H1 (cell line): ENCODE measurements around the gene DAB2IP. TPM values are rescaled to one million over a fixed set of nuclear protein-coding genes. Genes with fewer than 3 reads are reported as not detected.

Experiments
- CTCF ChIA-PET: fragments of 300-600 bp; sonication (Branson Sonifier 250); formaldehyde crosslinking; loops from one replicate; lab custom pipeline; 2021; ENCODE audit not compliant: partially characterized antibody; lab: Charles Lee
- POLR2A ChIA-PET: fragments of 300-600 bp; sonication (Branson Sonifier 250); formaldehyde crosslinking; loops from one replicate; lab custom pipeline; 2021; ENCODE audit warnings: inconsistent platforms; ENCODE audit not compliant: partially characterized antibody; lab: Charles Lee
- DNase-seq, 2 experiments: peaks; one replicate each; pipeline versions ENCODE4 v3.0.0 to v3.0.0-alpha.2; 2010 to 2022; ENCODE audit warnings: low spot score in 2 of 2, low read depth in 1 of 2, mixed read lengths in 1 of 2
- FAIRE-seq: peaks from 2 replicates; lab custom pipeline; 2011; peaks lifted over from hg19 to GRCh38; lab: Jason Lieb, UNC
- H2AFZ ChIP-seq: 2 replicates; pipeline ENCODE4 v1.8.1; 2012; ENCODE audit warnings: low read length, inconsistent platforms
- H2AK5ac ChIP-seq: 2 replicates; pipeline ENCODE4 v1.6.1; 2013; ENCODE audit warnings: low read depth, low read length
- H2BK120ac ChIP-seq: replicated peaks from 2 replicates; pipeline ENCODE3; 2013; ENCODE audit warnings: low read depth, low read length, inconsistent platforms
- H2BK12ac ChIP-seq: 2 replicates; pipeline ENCODE4 v1.6.1; 2013; ENCODE audit warnings: low read depth, low read length
- H2BK15ac ChIP-seq: 2 replicates; pipeline ENCODE4 v1.6.1; 2013; ENCODE audit warnings: low read length
- H2BK20ac ChIP-seq: 2 replicates; pipeline ENCODE4 v1.6.1; 2013; ENCODE audit warnings: low read length
- H2BK5ac ChIP-seq: 2 replicates; pipeline ENCODE4 v1.6.1; 2013; ENCODE audit warnings: low read depth, low read length
- H3K14ac ChIP-seq: 2 replicates; pipeline ENCODE4 v1.6.1; 2013; ENCODE audit warnings: inconsistent platforms; ENCODE audit not compliant: insufficient read length
- H3K18ac ChIP-seq: 2 replicates; pipeline ENCODE4 v1.6.1; 2013; ENCODE audit warnings: low read length; ENCODE audit errors: extremely low read depth
- H3K23ac ChIP-seq: 2 replicates; pipeline ENCODE4 v1.6.1; 2013; ENCODE audit warnings: inconsistent platforms; ENCODE audit not compliant: insufficient read length
- H3K23me2 ChIP-seq: 2 replicates; pipeline ENCODE4 v1.6.1; 2013; ENCODE audit warnings: low read depth, low read length
- H3K27ac ChIP-seq: 2 replicates; pipeline ENCODE4 v1.6.1; 2011; ENCODE audit warnings: low read depth, low read length, inconsistent platforms
- H3K27me3 ChIP-seq, 4 experiments: replicated peaks in 1 of 4; 1 replicate in 1 of 4; 2 replicates in 3 of 4; pipeline versions ENCODE4 v1.6.1 to v1.8.1; 2011 to 2013; ENCODE audit warnings: low read length in 3 of 4, mild to moderate bottlenecking in 3 of 4, inconsistent platforms in 2 of 4, mixed read lengths in 2 of 4, moderate library complexity in 1 of 4; ENCODE audit not compliant: control insufficient read depth in 3 of 4, insufficient read depth in 3 of 4; ENCODE audit errors: extremely low read depth in 1 of 4
- H3K36me3 ChIP-seq, 4 experiments: 2 replicates each; pipeline versions ENCODE4 v1.6.1 to v1.8.1; 2011 to 2013; ENCODE audit warnings: mild to moderate bottlenecking in 4 of 4, low read length in 3 of 4, moderate library complexity in 2 of 4, control low read depth in 1 of 4, inconsistent platforms in 1 of 4; ENCODE audit not compliant: insufficient read depth in 4 of 4, control insufficient read depth in 2 of 4
- H3K4ac ChIP-seq: replicated peaks from 2 replicates; pipeline ENCODE3; 2013; ENCODE audit warnings: low read length, low read depth, mixed read lengths, inconsistent platforms; ENCODE audit not compliant: insufficient read length
- H3K4me1 ChIP-seq, 4 experiments: replicated peaks in 1 of 4; 1 replicate in 1 of 4; 2 replicates in 3 of 4; pipeline versions ENCODE4 v1.6.1 to v1.8.1; 2011 to 2013; ENCODE audit warnings: low read length in 3 of 4, inconsistent platforms in 2 of 4, mixed read lengths in 1 of 4; ENCODE audit not compliant: insufficient read depth in 4 of 4, control insufficient read depth in 3 of 4
- H3K4me2 ChIP-seq, 2 experiments: 2 replicates each; pipeline versions ENCODE4 v1.6.1 to v1.8.1; 2011 to 2013; ENCODE audit warnings: low read depth in 2 of 2, low read length in 2 of 2, control low read depth in 1 of 2, inconsistent platforms in 1 of 2, mild to moderate bottlenecking in 1 of 2; ENCODE audit not compliant: insufficient read depth in 1 of 2
- H3K4me3 ChIP-seq, 4 experiments: fragments of 200-600, 300-600 bp in 1 of 4; sonication (generic), shearing (Covaris generic), sonication (Bioruptor Twin) in 1 of 4; 2 replicates each; pipeline versions ENCODE4 v1.5.1 to v1.8.1; 2011 to 2016; ENCODE audit warnings: low read length in 4 of 4, low read depth in 3 of 4, control low read depth in 2 of 4, inconsistent platforms in 2 of 4, mild to moderate bottlenecking in 2 of 4, mixed read lengths in 1 of 4, moderate library complexity in 1 of 4; ENCODE audit not compliant: insufficient read depth in 2 of 4; ENCODE audit errors: extremely low read depth in 1 of 4
- H3K56ac ChIP-seq: replicated peaks from 2 replicates; pipeline ENCODE3; 2013; ENCODE audit warnings: low read depth, mild to moderate bottlenecking, mixed read lengths, low read length, inconsistent platforms; ENCODE audit not compliant: insufficient read length
- H3K79me1 ChIP-seq: 2 replicates; pipeline ENCODE4 v1.6.1; 2013; ENCODE audit warnings: low read depth, low read length, control low read depth
- H3K79me2 ChIP-seq, 2 experiments: 2 replicates each; pipeline versions ENCODE4 v1.6.1 to v1.8.1; 2012 to 2013; ENCODE audit warnings: low read length in 2 of 2, mild to moderate bottlenecking in 2 of 2, inconsistent platforms in 1 of 2; ENCODE audit not compliant: insufficient read depth in 2 of 2, control insufficient read depth in 1 of 2
- H3K9ac ChIP-seq, 4 experiments: replicated peaks in 1 of 4; 1 replicate in 1 of 4; 2 replicates in 3 of 4; pipeline versions ENCODE4 v1.6.1 to v1.8.1; 2011 to 2013; ENCODE audit warnings: low read depth in 3 of 4, low read length in 3 of 4, control low read depth in 2 of 4, mild to moderate bottlenecking in 2 of 4, moderate library complexity in 2 of 4, inconsistent platforms in 1 of 4; ENCODE audit errors: extremely low read depth in 1 of 4
- H3K9me3 ChIP-seq, 2 experiments: 2 replicates each; pipeline versions ENCODE4 v1.6.1 to v1.8.1; 2012 to 2013; ENCODE audit warnings: mild to moderate bottlenecking in 2 of 2, moderate library complexity in 2 of 2, control low read depth in 1 of 2, inconsistent platforms in 1 of 2, low read depth in 1 of 2, low read length in 1 of 2, mixed read lengths in 1 of 2; ENCODE audit not compliant: insufficient read depth in 2 of 2
- H4K20me1 ChIP-seq, 2 experiments: replicated peaks in 1 of 2; 2 replicates each; pipeline versions ENCODE3 to v1.8.1; 2011 to 2013; ENCODE audit warnings: inconsistent platforms in 2 of 2, low read length in 2 of 2, mild to moderate bottlenecking in 1 of 2; ENCODE audit not compliant: insufficient read depth in 2 of 2, control insufficient read depth in 1 of 2
- H4K5ac ChIP-seq: 2 replicates; pipeline ENCODE4 v1.6.1; 2013; ENCODE audit warnings: low read length, low read depth, mixed read lengths, inconsistent platforms; ENCODE audit not compliant: insufficient read length
- H4K8ac ChIP-seq: 2 replicates; pipeline ENCODE4 v1.8.0; 2013; ENCODE audit warnings: mild to moderate bottlenecking, moderate library complexity, low read length, inconsistent platforms; ENCODE audit not compliant: insufficient read depth; ENCODE audit errors: extremely low read depth
- H4K91ac ChIP-seq: replicated peaks from 2 replicates; pipeline ENCODE3; 2013; ENCODE audit warnings: low read length, mixed read lengths, inconsistent platforms; ENCODE audit not compliant: insufficient read length
- BCL11A ChIP-seq, 2 experiments: IDR thresholded peaks; one replicate each; pipeline ENCODE4 v1.6.1; 2011; ENCODE audit warnings: low read depth in 2 of 2, low read length in 2 of 2, mild to moderate bottlenecking in 2 of 2
- JUND ChIP-seq: IDR thresholded peaks from 2 replicates; pipeline ENCODE4 v1.6.1; 2011; ENCODE audit warnings: mild to moderate bottlenecking, improper control_type of control experiment, low read length
- PHF8 ChIP-seq: fragments of 200-600 bp; sonication (generic); conservative IDR thresholded peaks from 2 replicates; pipeline ENCODE4 v1.7.1; 2012; ENCODE audit warnings: low read depth, mild to moderate bottlenecking, inconsistent platforms, low read length, moderate library complexity
- POLR2A ChIP-seq, 2 experiments: IDR thresholded peaks; 1 replicate in 1 of 2; 2 replicates in 1 of 2; pipeline ENCODE4 v1.6.1; 2011; ENCODE audit warnings: low read depth in 2 of 2, low read length in 2 of 2, mild to moderate bottlenecking in 2 of 2; ENCODE audit errors: control extremely low read depth in 1 of 2
- SAP30 ChIP-seq: fragments of 300-600 bp; sonication (generic); IDR thresholded peaks from 2 replicates; pipeline ENCODE4 v1.7.1; 2012; ENCODE audit warnings: low read length, moderate library complexity, mild to moderate bottlenecking, inconsistent platforms; ENCODE audit not compliant: insufficient read depth, insufficient replicate concordance
- USF2 ChIP-seq: IDR thresholded peaks from 2 replicates; pipeline ENCODE4 v1.6.1; 2011; ENCODE audit warnings: low read length, improper control_type of control experiment
- WGBS, 2 experiments: shearing (Covaris generic) in 1 of 2; methylation state at CpG; one replicate each; pipeline versions ENCODE4 v1.1.6 to v1.1.7; 2013 to 2015; ENCODE audit warnings: low lambda C conversion rate in 2 of 2, mixed read lengths in 2 of 2, inconsistent platforms in 1 of 2, low coverage in 1 of 2, missing lambda C conversion rate in 1 of 2; ENCODE audit not compliant: insufficient replicate concordance in 2 of 2, insufficient coverage in 1 of 2, insufficient read length in 1 of 2; ENCODE audit errors: extremely low coverage in 1 of 2, missing lambda C conversion rate in 1 of 2; 5-methylcytosine and 5-hydroxymethylcytosine counted together
- polyA plus RNA-seq, 7 experiments: library from polyadenylated mRNA; depleted of rRNA in 3 of 7; stranded (reverse) in 5 of 7; unstranded in 2 of 7; fragments of >200 nt in 5 of 7; fragments of 200-250 nt in 2 of 7; gene quantifications; 1 replicate in 5 of 7; 2 replicates in 1 of 7; 4 replicates in 1 of 7; pipeline versions ENCODE4 v1.2.1 to v1.2.3, GENCODE V29; 2011 to 2013; ENCODE audit warnings: missing spikeins in 2 of 7, mixed read lengths in 2 of 7
- total RNA-seq: library from RNA; stranded (reverse); fragmentation: NEBNext Ultra II Directional; extraction: Animal tissue kit (Norgen Biotek cat#: 25700); gene quantifications from 2 replicates; pipeline ENCODE4 v1.2.1, GENCODE V29; 2021

The DAB2IP gene
- total and polyA plus RNA-seq, 2 of the 8 experiments (the other 6 are each of a cell fraction or from before 2014, with no cell fraction given) = 19.7 to 39.5 TPM

- no peaks in the 10 kb centered on the region for H3K79me1 ChIP-seq
- 84% methylated on average over 5 of the region's 5 CpGs; no CpG with 5 or more reads in 1 of the 2 experiments for WGBS, 2 experiments
- no peak overlapping the region for H3K4ac ChIP-seq
Measured at GRCh38 chr9:121798941-121799340, 147.5 kb downstream of the DAB2IP start.

More at GRCh38 chr9:121798941-121799340, 147.5 kb downstream of the DAB2IP start:
- POLR2A ChIA-PET = no interaction called here
- Histone ChIP-seq H3K18ac (no peak overlapping the region), H3K4me3 (no peak overlapping the region), H2BK20ac (no peak overlapping the region), H3K56ac (no peak overlapping the region), H3K27ac (no peak overlapping the region), H2BK5ac (no peak overlapping the region), H4K8ac (peak overlapping the region; percentile 85), H3K23ac (no peak overlapping the region), H2BK15ac (no peak overlapping the region), H4K5ac (no peak overlapping the region), H3K4me2 (no peak overlapping the region), H4K20me1 (no peaks in the 10 kb centered on the region), H2AK5ac (no peak overlapping the region), H4K91ac (peak overlapping the region; percentile 54), H2BK120ac (no peak overlapping the region), H3K27me3 (no peaks in the 10 kb centered on the region), H3K14ac (no peak overlapping the region), H3K79me2 (no peaks in the 10 kb centered on the region), H3K9ac (no peak overlapping the region), H3K4me1 (peaks cover 0 to 5% (median 1%) of the 10 kb centered on the region in 4 experiments; a peak in 1 of 7 replicates), H3K9me3 (no peaks in the 10 kb centered on the region), H2BK12ac (0 out of 2 replicates have a peak overlapping the region, but pooled peaks have one; percentile 39), H2AFZ (no peak overlapping the region), H3K23me2 (no peaks in the 10 kb centered on the region), H3K36me3 (no peaks in the 10 kb centered on the region)
- TF ChIP-seq SAP30 = no peak
- TF ChIP-seq JUND = no peak
- no peak for TF ChIP-seq BCL11A (IDR thresholded peaks at IDR 0.05; ENCODE audit: low read depth in 2 of 2, low read length in 2 of 2)
- TF ChIP-seq POLR2A (IDR thresholded peaks at IDR 0.05; ENCODE audit: control extremely low read depth in 1 of 2, low read depth in 2 of 2, low read length in 2 of 2) = no peak
- TF ChIP-seq USF2 = no peak
- TF ChIP-seq PHF8 = no peak
- CTCF ChIA-PET = no interaction called here
- DNase-seq (peak in 1 of 2 experiments; percentile 34), FAIRE-seq (no peak)
